DND-41 (cell line): ENCODE data around the gene RPL29.

Source experiments
- CTCF ChIP-seq: IDR thresholded peaks from 2 replicates; pipeline ENCODE4 v1.5.1; 2012; ENCODE audit warnings: borderline replicate concordance, low read length, moderate library complexity, mild to moderate bottlenecking; ENCODE audit not compliant: poor library complexity, severe bottlenecking; ENCODE audit errors: extremely low read depth
- EZH2 ChIP-seq: IDR thresholded peaks from 3 replicates; pipeline ENCODE4 v1.6.1; 2012; ENCODE audit warnings: borderline replicate concordance, low read depth, mild to moderate bottlenecking, moderate library complexity, low read length, inconsistent platforms; ENCODE audit not compliant: severe bottlenecking

DNA sequence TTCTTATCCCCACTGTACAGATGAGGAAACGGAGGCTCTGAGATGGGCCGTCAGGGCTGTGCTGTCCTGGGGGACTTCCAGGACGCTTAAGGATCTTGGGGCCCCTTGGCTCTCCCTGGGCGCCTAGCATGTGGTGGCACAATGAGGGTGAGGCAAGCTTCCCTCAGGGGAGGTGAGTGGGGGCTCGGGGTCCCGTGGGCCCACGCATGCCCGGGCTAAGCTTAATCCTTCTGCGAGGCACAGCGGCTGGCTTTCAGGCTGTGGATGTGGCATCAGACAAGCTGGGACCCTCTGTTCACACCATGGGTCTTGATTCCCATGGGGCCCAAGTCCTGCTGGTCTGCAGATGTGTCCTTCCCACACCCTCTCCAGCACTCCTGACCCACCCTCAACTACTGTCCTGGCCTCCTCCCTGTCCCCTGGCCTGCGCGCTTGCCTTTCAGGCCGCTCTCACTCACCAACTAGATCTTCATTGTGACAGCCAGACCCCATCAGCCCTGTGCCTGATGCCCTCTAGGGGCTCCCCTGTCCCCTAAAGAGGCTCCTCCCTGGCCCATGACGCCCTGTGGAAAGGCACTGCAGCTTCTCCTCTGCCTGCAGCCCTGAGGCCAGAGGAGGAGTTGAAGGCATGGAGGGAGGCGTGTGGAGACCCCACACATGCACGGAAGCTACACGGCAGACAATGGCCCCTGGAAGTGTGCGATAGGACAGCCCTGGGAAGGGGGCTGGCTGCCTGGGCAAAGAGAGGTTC lies 49.3 kb upstream of the RPL29 start:
- TF ChIP-seq EZH2 (no peak), CTCF (no peak)
